NOMO-1 treated with DMSO at 0.1 percent for 48 hours (cell line): ENCODE results near the gene NSUN5.
"Not testable (repeated sequence)": the region's sequence is repeated elsewhere in the genome, so short reads cannot be mapped to it uniquely, and the experiment has no call there.

Source experiments
- DNase-seq: peaks from one replicate; lab custom pipeline; 2025; ENCODE audit not compliant: unreplicated experiment; lab: John Stamatoyannopoulos, UW

NSUN5 gene

DNA sequence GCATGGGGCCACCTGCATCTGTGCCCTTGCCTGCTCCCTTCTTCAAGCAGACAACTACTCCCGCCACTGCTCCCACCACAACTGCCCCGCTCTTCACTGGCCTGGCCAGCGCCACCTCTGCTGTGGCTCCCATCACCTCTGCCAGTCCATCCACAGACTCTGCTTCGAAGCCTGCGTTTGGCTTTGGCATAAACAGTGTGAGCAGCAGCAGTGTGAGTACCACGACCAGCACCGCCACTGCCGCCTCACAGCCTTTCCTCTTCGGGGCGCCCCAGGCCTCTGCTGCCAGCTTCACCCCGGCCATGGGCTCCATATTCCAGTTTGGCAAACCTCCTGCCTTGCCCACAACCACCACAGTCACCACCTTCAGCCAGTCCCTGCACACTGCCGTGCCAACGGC lies 11.4 kb downstream of the NSUN5 start:
- not testable (repeated sequence) for DNase-seq

DNA sequence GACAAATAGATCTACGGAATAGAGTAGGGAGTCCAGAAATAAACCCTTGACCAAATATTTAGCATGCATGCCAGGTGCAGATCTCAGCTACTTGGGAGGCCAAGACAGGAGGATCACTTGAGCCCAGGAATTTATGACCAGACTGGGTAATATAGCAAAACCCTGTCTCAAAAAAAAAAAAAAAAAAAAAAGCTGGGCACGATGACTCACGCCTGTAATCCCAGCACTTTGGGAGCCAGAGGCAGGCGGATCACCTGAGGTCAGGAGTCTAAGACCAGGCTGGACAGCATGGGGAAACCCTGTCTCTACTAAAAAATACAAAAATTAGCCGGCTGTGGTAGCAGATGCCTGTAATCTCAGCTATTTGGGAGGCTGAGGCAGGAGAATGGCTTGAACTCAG lies 31.4 kb downstream of the NSUN5 start:
- not testable (repeated sequence) for DNase-seq

DNA sequence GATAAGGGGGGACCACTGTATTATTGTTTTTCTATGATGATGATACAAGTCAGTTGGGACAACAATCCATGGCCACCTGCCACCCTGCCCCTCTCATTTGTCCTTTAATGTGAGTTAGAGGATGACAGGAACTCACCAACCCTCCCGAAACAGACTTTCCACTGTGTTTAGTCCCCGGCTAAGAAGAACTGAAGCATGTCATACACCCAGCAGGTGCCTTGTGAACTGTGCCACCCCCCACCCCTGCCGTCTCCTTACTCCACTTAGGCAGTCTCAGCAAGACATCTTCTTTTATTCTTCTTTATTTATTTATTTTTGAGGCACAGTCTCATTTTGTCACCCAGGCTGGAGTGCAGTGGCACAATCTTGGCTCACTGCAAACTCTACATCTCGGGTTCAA lies 40.8 kb downstream of the NSUN5 start:
- not testable (repeated sequence) for DNase-seq

DNA sequence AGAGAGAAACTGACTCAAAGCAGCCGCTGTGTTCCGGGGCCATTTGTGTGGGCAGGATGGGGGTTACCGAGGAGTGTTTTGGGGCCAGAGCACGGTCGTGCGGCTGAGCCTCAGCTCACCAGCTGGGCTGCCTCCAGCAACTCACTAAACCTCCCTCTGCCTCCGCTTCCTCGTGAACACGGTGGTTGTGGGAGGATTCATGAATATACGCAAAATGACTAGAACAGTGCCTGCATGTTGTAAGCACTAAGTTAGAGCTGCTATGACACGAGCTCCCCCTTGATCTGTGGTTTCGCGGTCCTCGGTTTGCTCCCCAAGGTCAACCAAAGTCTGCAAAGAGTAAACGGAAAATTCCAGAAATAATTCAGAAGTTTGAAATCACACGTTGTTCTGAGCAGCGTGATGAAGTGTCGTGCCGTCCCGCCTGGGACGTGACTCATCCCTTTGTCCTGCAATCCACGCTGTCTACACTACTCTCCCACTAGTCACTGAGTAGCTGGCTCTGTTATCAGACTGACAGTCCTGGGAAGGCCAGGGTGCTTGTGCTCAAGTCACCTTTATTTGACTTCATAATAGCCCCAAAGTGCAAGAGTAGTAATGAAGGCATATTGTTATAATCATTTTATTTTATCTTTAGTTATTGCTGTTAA lies 41.8 kb downstream of the NSUN5 start:
- DNase-seq, result not testable (repeated sequence)

DNA sequence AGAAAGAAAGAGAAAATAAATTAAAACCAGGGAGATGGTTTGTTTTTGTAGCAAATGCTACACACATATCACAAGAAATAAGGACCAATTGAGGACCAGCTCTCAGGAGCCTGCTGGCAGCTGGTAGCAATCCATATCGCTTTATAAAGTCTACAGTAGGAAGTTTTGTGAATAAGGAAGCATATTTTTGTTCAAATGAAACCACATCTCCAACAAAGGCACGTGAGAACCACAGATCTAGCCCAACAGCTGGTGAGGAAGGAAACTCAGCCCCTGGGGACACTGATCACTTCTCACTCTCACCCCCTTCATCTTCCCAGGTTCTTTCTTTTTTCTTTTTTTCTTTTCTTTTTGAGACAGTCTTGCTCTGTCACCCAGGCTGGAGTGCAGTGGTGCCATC lies 46.2 kb downstream of the NSUN5 start:
- not testable (repeated sequence) for DNase-seq
